GM18861 (cell line): ENCODE measurements around the gene SLC6A18.
"Not testable (repeated sequence)": the region's sequence is repeated elsewhere in the genome, so short reads cannot be mapped to it uniquely, and the experiment has no call there.

ENCODE experiments used
- ATAC-seq: cut with Tn5 transposase; IDR thresholded peaks from one replicate; pipeline ENCODE4 v1.9.1; 2021; ENCODE audit not compliant: unreplicated experiment

SLC6A18 gene

DNA sequence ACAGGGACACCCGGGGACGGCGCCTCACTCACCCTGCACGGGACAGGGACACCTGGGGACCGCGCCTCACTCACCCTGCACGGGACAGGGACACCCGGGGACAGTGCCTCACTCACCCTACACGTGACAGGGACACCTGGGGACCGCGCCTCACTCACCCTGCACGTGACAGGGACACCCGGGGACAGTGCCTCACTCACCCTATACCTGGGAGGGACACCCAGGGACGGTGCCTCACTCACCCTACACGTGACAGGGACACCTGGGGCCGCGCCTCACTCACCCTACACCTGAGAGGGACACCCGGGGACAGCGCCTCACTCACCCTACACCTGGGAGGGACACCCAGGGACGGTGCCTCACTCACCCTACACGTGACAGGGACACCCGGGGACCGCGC lies 65.8 kb downstream of the SLC6A18 start:
- not testable (repeated sequence) for ATAC-seq

DNA sequence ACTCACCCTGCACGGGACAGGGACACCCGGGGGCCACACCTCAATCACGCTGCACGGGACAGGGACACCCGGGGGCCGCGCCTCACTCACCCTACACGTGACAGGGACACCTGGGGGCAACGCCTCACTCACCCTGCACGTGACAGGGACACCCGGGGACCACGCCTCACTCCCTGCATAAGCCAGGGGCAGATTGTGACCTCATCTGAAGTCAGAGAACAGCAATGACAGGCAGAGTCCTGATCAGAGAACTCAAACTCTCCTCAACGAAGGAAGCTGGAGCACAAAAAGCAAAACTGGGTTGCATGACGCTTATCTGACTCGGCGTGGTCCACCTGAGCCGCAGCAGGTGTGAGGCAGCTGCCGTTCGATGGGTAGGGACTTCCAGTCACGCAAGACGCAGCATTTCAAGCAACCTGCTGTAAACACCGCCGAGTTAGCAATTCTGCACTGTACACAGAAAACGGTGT lies 66.5 kb downstream of the SLC6A18 start:
- no peak for ATAC-seq

DNA sequence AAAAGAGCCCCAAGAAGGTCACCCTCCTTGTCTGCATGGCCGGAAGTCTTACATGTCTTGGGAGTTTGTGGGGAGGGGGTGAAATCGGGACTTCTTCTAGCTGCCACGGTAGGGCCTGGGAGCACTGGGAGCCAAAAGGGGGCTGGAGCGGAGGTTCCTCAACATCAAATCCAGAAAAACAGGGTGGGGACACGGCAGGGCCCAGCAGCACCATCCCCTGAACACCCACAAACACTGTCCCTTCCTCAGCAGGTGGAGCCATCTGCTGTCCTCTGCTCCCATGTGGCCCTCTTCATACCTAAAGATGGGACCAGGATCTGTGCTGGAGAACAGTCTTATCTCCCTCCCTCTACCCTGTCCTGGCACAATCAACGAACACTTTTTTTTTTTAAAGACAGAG lies 67.0 kb downstream of the SLC6A18 start:
- no peak for ATAC-seq

DNA sequence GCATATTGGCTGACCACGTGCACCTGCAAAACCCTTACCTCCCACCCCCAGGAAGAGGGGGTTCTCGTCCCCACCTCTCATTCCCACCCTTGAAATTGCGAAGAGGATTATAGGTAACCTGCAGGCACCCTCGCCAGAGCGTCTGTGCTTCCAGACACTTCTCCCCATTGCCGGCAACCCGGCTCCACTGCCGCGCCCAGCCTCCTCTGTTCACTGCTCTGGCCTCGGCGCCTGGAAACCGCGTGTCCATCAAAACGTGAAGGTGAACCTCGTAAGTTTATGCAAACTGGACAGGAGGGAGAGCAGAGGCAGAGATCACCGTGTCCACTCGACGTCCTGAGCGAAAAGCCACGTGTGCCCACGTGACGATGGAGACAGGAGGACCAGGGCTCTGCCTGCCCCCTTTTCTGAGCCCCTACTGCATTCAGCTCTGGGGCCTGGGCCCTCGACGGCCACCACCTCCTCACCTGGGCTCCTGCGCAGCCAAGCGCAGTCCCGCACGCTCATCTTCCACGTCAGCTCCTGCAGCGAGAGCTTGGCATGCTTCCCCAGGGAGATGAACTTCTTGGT lies 67.8 kb downstream of the SLC6A18 start:
- ATAC-seq = no peak

DNA sequence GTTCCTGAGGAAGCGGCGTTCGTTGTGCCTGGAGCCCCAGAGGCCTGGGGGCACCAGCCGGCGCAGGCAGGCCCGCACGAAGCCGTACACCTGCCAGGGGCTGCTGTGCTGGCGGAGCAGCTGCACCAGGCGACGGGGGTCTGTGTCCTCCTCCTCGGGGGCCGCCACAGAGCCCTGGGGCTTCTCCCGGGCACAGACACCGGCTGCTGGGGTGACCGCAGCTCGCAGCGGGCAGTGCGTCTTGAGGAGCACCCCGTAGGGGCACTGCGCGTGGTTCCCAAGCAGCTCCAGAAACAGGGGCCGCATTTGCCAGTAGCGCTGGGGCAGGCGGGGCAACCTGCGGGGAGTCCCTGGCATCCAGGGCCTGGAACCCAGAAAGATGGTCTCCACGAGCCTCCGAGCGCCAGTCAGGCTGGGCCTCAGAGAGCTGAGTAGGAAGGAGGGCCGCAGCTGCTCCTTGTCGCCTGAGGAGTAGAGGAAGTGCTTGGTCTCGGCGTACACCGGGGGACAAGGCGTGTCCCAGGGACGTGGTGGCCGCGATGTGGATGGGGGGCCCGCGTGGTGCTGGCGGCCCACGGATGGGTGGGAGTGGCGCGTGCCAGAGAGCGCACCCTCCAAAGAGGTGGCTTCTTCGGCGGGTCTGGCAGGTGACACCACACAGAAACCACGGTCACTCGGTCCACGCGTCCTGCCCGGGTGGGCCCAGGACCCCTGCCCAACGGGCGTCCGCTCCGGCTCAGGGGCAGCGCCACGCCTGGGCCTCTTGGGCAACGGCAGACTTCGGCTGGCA lies 68.4 kb downstream of the SLC6A18 start:
- no peak for ATAC-seq

DNA sequence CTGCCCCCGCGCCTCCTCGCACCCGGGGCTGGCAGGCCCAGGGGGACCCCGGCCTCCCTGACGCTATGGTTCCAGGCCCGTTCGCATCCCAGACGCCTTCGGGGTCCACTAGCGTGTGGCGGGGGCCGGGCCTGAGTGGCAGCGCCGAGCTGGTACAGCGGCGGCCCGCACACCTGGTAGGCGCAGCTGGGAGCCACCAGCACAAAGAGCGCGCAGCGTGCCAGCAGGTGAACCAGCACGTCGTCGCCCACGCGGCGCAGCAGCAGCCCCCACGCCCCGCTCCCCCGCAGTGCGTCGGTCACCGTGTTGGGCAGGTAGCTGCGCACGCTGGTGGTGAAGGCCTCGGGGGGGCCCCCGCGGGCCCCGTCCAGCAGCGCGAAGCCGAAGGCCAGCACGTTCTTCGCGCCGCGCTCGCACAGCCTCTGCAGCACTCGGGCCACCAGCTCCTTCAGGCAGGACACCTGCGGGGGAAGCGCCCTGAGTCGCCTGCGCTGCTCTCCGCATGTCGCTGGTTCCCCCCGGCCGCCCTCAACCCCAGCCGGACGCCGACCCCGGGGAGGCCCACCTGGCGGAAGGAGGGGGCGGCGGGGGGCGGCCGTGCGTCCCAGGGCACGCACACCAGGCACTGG lies 69.1 kb downstream of the SLC6A18 start:
- no peak for ATAC-seq

DNA sequence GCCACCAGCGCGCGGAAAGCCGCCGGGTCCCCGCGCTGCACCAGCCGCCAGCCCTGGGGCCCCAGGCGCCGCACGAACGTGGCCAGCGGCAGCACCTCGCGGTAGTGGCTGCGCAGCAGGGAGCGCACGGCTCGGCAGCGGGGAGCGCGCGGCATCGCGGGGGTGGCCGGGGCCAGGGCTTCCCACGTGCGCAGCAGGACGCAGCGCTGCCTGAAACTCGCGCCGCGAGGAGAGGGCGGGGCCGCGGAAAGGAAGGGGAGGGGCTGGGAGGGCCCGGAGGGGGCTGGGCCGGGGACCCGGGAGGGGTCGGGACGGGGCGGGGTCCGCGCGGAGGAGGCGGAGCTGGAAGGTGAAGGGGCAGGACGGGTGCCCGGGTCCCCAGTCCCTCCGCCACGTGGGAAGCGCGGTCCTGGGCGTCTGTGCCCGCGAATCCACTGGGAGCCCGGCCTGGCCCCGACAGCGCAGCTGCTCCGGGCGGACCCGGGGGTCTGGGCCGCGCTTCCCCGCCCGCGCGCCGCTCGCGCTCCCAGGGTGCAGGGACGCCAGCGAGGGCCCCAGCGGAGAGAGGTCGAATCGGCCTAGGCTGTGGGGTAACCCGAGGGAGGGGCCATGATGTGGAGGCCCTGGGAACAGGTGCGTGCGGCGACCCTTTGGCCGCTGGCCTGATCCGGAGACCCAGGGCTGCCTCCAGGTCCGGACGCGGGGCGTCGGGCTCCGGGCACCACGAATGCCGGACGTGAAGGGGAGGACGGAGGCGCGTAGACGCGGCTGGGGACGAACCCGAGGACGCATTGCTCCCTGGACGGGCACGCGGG lies 69.9 kb downstream of the SLC6A18 start, which contains the start of gene TERT:
TSS of gene TERT (minus strand) at position 234 of the 815 bp plus-strand sequence. CDS start at position 155, 79 bp downstream.
- no peak for ATAC-seq

DNA sequence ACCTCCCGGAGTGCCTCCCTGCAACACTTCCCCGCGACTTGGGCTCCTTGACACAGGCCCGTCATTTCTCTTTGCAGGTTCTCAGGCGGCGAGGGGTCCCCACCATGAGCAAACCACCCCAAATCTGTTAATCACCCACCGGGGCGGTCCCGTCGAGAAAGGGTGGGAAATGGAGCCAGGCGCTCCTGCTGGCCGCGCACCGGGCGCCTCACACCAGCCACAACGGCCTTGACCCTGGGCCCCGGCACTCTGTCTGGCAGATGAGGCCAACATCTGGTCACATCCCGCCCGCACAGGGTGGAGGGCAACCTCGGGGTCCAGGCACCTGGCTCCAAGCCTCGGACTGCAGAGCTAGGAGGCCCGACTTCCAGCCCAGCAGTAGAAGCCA lies 70.5 kb downstream of the SLC6A18 start:
- ATAC-seq = no peak
